HepG2 (cell line): ENCODE results near the gene KAT2A. TPM values are rescaled to one million over a fixed set of nuclear protein-coding genes. Genes with fewer than 3 reads are reported as not detected.

Experiments
- AFF4 ChIP-seq: sonication (generic); formaldehyde crosslinking; IDR thresholded peaks from 2 replicates; pipeline ENCODE4 v1.4.0; 2020; ENCODE audit warnings: missing genetic modification reagents
- ASH2L ChIP-seq: fragments of 300-600, 200-600 bp; sonication (generic); IDR thresholded peaks from 2 replicates; pipeline ENCODE4 v1.7.0; 2017; ENCODE audit warnings: low read depth, mild to moderate bottlenecking, moderate library complexity, mixed read lengths, low read length; ENCODE audit not compliant: insufficient read length
- CTCF ChIP-seq: sonication (generic); formaldehyde crosslinking; IDR thresholded peaks from 2 replicates; pipeline ENCODE4 v1.5.0; 2020; ENCODE audit warnings: mild to moderate bottlenecking, missing genetic modification reagents, moderate library complexity
- GATAD1 ChIP-seq: IDR thresholded peaks from 2 replicates; pipeline ENCODE4 v1.6.1; 2016; ENCODE audit warnings: missing genetic modification reagents, missing compliant biosample characterization
- IRF2 ChIP-seq: IDR thresholded peaks from 2 replicates; pipeline ENCODE4 v1.6.1; 2018; ENCODE audit warnings: missing genetic modification reagents, missing compliant biosample characterization
- MYC ChIP-seq: sonication (generic); formaldehyde crosslinking; IDR thresholded peaks from 2 replicates; pipeline ENCODE4 v1.9.0; 2021; ENCODE audit warnings: missing genetic modification reagents, borderline replicate concordance
- POLR2A ChIP-seq, 2 experiments: IDR thresholded peaks; 2 replicates each; pipeline ENCODE4 v1.6.1; 2011; ENCODE audit warnings: low read depth in 2 of 2, low read length in 2 of 2, mild to moderate bottlenecking in 1 of 2, moderate library complexity in 1 of 2; ENCODE audit not compliant: insufficient read depth in 1 of 2
- SAP130 ChIP-seq: IDR thresholded peaks from 2 replicates; pipeline ENCODE4 v1.6.1; 2016; ENCODE audit warnings: low read depth
- TAF1 ChIP-seq: sonication (generic); formaldehyde crosslinking; IDR thresholded peaks from 2 replicates; pipeline ENCODE4 v1.4.0; 2020; ENCODE audit warnings: missing genetic modification reagents
- TOPORS ChIP-seq: sonication (generic); formaldehyde crosslinking; IDR thresholded peaks from 2 replicates; pipeline ENCODE4 v1.8.0; 2023; ENCODE audit warnings: mild to moderate bottlenecking, missing genetic modification reagents
- ZBED4 ChIP-seq: sonication (generic); formaldehyde crosslinking; IDR thresholded peaks from 2 replicates; pipeline ENCODE4 v1.4.0; 2020; ENCODE audit warnings: missing genetic modification reagents, borderline replicate concordance
- ZNF138 ChIP-seq: sonication (generic); formaldehyde crosslinking; IDR thresholded peaks from 2 replicates; pipeline ENCODE4 v1.5.0; 2020; ENCODE audit warnings: mild to moderate bottlenecking, low read depth, missing genetic modification reagents
- polyA plus RNA-seq, 8 experiments: library from polyadenylated mRNA; depleted of rRNA in 3 of 8; stranded (reverse) in 7 of 8; unstranded in 1 of 8; fragments of >200 nt; fragmentation: Illumina TruSeq in 4 of 8; extraction: Trizol in 4 of 8; gene quantifications; 2 replicates each; pipeline versions ENCODE4 v1.2.1 to v1.2.3, GENCODE V29; 2011 to 2016; ENCODE audit warnings: low read depth in 4 of 8, missing spikeins in 1 of 8, mixed read lengths in 1 of 8; ENCODE audit not compliant: insufficient read depth in 1 of 8
- total RNA-seq, 5 experiments: library from RNA; depleted of rRNA; stranded (reverse); fragments of >200 nt; fragmentation: Illumina TruSeq; extraction: Trizol; gene quantifications; 2 replicates each; pipeline ENCODE4 v1.2.3, GENCODE V29; 2016; ENCODE audit warnings: low read depth in 1 of 5
- TF ChIP-seq, protein P1 (sequence below): sonication (generic); IDR thresholded peaks from 2 replicates; pipeline ENCODE4 v1.6.1; 2016; ENCODE audit warnings: low read depth, borderline replicate concordance
- TF ChIP-seq, protein P2 (sequence below): sonication (generic); formaldehyde crosslinking; IDR thresholded peaks from 2 replicates; pipeline ENCODE4 v1.5.0; 2020; ENCODE audit warnings: mild to moderate bottlenecking, missing genetic modification reagents, borderline replicate concordance

KAT2A gene
- total and polyA plus RNA-seq, 2 of the 13 experiments (the other 11 are each of a cell fraction or from before 2014, with no cell fraction given) = 29.1 to 90.4 TPM

GRCh38 chr17:42112552-42113176 lies 8.5 kb downstream of the KAT2A start, which contains the start of gene DHX58 (continued):
- TF ChIP-seq TOPORS (CRISPR knock-in tag) (peak; percentile 36; the same call in 1 of the 2 replicates), SAP130 (peak; percentile 80), IRF2 (CRISPR knock-in tag) (peak; percentile 97), POLR2A (IDR thresholded peaks at IDR 0.05; ENCODE audit: insufficient read depth in 1 of 2, low read depth in 2 of 2, low read length in 2 of 2) (peak in 1 of 2 experiments; percentile 74; a peak in 2 of 4 replicates), AFF4 (CRISPR knock-in tag) (no peak), CTCF (CRISPR knock-in tag) (peak; percentile 8; the same call in 1 of the 2 replicates), ZNF138 (CRISPR knock-in tag) (no peak), TAF1 (CRISPR knock-in tag) (peak; percentile 17; the same call in 1 of the 2 replicates), GATAD1 (CRISPR knock-in tag) (peak; percentile 38; the same call in 1 of the 2 replicates), MYC (CRISPR knock-in tag) (peak; percentile 35; the same call in 1 of the 2 replicates), ZBED4 (CRISPR knock-in tag) (no peak), ASH2L (no peak)
- TF ChIP-seq, protein P1, sequence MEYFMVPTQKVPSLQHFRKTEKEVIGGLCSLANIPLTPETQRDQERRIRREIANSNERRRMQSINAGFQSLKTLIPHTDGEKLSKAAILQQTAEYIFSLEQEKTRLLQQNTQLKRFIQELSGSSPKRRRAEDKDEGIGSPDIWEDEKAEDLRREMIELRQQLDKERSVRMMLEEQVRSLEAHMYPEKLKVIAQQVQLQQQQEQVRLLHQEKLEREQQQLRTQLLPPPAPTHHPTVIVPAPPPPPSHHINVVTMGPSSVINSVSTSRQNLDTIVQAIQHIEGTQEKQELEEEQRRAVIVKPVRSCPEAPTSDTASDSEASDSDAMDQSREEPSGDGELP = peak; percentile 29; the same call in 1 of the 2 replicates
- TF ChIP-seq, protein P2, sequence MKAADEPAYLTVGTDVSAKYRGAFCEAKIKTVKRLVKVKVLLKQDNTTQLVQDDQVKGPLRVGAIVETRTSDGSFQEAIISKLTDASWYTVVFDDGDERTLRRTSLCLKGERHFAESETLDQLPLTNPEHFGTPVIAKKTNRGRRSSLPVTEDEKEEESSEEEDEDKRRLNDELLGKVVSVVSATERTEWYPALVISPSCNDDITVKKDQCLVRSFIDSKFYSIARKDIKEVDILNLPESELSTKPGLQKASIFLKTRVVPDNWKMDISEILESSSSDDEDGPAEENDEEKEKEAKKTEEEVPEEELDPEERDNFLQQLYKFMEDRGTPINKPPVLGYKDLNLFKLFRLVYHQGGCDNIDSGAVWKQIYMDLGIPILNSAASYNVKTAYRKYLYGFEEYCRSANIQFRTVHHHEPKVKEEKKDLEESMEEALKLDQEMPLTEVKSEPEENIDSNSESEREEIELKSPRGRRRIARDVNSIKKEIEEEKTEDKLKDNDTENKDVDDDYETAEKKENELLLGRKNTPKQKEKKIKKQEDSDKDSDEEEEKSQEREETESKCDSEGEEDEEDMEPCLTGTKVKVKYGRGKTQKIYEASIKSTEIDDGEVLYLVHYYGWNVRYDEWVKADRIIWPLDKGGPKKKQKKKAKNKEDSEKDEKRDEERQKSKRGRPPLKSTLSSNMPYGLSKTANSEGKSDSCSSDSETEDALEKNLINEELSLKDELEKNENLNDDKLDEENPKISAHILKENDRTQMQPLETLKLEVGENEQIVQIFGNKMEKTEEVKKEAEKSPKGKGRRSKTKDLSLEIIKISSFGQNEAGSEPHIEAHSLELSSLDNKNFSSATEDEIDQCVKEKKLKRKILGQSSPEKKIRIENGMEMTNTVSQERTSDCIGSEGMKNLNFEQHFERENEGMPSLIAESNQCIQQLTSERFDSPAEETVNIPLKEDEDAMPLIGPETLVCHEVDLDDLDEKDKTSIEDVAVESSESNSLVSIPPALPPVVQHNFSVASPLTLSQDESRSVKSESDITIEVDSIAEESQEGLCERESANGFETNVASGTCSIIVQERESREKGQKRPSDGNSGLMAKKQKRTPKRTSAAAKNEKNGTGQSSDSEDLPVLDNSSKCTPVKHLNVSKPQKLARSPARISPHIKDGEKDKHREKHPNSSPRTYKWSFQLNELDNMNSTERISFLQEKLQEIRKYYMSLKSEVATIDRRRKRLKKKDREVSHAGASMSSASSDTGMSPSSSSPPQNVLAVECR (CRISPR knock-in tag) = peak; percentile 40; the same call in 1 of the 2 replicates
